RPMI8226 (cell line): Measurements from ENCODE around the gene ALDH1L1.
A peak's percentile ranks its signal among the peaks of the same experiment; 100 is the strongest.

ENCODE experiments used
- DNase-seq: peaks from one replicate; pipeline ENCODE4 v3.0.0-alpha.2; 2015

ALDH1L1 gene

DNA sequence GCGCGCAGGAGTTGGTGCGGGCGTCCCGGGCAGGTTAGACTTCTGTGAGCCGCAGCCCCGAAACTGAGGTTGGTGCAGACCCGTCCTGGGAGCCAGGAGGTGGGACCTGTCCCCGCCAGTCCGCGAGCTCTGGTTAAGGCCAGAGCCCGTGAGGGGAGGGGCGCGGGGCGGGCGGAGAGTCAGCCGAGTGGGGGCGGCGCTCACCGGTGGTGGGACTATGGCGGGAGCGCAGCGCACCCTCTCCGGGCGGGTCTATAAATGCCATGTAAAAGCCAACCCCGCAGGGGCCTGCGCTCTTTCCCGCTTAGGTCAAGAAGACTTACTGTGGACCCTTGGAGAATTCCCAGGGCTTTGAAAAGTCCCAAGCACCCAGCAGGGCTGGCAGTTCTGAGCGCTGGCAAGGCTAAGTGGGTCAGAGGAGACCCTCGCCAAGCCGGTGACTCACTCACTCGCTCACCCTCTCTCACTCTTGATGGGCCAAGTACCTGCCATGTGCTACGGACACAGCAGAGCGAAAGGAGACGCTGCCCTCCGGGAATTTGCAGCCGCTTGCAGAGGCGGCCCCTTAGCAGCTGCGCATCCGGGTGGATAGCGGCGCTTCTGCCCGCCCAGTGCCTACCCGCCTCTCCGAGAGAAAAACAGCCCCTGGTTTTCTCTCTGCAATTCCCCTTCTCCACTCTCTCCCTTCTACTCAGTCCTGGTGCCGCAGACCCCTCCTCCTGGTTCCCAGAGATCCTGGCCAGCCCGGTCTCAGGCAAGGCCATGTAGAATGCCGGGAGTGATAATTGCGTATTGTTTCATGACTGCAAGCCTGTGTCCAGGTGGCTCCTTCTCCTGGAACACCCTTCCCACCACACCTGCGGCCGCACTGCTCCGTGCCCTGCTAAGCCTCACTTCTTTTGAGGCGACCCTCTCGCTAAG lies at the start of gene ALDH1L1:
ALDH1L1 (minus strand) TSS at position 110 of the 921 bp plus-strand sequence. CDS start 19,607 bp downstream, outside the sequence.
- DNase-seq: no peak

- no peak for DNase-seq
Measured at GRCh38 chr3:126226374-126226773, 46.0 kb upstream of the ALDH1L1 start.

DNA sequence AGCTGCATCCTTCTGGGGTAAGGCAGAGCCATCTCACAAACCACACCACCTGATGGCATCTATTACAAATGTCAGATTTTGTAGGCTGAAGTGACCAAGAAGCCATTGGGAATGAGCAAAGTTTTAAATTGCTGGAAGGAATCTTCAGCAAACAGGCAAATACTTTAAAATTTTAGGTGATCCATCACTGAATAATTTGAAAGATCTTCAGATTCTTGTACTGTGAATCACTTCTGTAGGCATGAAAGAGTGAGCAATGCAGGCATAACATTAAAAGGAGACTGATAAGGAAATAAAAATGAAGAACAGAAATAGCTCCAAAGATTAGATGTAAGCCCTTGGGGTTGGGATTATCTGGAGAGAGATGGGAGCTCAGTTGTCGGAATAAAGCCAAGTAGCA lies 36.0 kb upstream of the ALDH1L1 start:
- DNase-seq: no peak

GRCh38 chr3:126213379-126214028 lies 33.1 kb upstream of the ALDH1L1 start:
- no peak for DNase-seq

DNA sequence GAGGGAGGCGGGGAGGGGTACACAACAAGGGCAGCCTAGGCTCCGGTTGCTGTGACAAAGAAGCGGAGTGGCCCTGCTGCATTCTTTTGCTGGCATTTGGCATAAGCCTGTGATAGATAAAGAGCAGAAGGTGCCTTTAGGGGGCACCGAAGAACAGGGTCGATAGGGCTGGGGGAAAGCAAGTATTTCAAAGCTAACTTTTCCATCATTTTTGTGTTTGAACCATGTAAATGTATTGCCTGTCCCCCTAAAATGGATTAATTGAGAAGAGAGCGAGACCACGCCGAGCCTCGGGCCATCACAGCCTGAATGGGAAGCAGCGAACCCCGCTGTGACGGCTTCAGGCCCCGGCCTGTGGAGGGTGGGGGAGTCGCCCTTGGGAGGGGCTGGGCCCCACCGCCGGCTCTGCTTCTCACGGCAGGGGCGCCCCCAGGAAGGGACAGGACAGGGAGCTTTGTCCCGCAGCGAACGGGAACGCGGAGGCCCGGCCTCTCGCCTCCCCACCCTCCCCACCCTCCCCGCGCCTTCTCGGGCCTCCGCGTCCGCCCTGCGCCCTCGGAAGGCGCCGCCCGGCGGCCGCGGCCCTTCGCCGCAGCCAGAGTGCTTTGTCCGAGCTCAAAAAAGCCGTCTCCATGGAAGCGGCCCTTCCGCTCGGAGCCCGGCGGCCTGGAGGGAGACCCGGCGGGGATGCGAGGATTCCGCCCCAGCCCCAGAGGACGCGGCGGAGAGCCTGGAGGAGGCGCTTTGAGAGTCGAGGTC lies 32.4 kb upstream of the ALDH1L1 start:
- DNase-seq: peak; percentile 13

GRCh38 chr3:126212250-126212619 lies 31.8 kb upstream of the ALDH1L1 start:
- DNase-seq: no peak

DNA sequence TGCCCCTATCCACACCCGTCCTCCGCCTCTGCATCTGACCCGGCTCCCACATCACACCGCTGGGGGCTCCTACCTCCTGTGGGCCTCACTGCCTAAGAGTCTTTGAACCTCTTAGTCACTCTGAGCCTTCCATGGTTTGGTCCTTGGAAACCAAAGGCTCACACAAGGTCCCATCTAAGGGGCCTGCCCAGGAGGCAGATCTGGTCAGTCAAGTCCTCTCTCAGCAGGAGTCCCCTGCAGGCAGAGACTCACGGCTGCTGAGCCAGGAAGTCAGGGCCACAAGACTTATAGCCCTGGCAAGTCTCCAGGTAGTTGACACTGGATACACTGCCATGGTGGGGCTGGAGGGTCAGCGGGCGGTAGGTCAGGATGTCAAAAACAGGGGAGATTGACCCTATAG lies 31.2 kb upstream of the ALDH1L1 start:
- no peak for DNase-seq

DNA sequence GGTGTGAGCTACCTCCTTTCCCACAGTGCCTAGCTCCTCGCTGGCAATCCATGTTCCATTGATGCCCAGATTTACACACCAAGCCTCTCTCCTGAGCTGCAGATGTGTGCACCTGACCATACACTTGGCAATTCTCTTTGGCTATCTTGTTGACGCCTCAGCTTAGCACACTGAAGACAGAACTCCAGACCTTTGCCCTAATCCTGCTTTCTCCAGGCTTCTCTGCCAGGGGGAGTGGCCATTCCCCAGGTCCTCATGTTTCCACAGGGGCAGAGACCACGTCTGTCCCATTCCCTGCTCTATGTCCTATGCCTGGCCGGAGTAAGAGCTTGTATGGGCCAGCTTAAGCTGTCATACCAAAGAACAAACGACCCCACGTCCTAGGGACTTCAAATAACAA lies 30.2 kb upstream of the ALDH1L1 start:
- DNase-seq: no peak

DNA sequence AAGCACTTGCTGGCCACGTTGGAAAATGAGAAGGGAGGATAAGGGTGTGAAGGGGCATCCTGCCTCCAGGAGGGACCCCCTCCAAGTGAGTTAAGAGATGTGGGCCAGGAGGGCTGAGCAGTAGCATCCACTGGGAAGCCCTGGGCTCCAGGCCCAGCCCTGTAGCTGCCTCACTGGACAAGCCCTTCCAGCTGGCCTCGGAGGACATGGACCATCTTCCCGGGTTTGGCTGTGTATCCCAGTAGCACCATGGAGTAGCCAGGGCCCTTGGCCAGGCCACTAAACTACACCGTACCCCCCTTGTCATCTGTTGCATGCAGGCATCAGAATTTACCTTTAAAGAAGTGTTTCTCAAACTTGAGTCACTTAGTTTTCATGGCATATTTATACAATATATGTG lies 29.4 kb upstream of the ALDH1L1 start:
- no peak for DNase-seq

DNA sequence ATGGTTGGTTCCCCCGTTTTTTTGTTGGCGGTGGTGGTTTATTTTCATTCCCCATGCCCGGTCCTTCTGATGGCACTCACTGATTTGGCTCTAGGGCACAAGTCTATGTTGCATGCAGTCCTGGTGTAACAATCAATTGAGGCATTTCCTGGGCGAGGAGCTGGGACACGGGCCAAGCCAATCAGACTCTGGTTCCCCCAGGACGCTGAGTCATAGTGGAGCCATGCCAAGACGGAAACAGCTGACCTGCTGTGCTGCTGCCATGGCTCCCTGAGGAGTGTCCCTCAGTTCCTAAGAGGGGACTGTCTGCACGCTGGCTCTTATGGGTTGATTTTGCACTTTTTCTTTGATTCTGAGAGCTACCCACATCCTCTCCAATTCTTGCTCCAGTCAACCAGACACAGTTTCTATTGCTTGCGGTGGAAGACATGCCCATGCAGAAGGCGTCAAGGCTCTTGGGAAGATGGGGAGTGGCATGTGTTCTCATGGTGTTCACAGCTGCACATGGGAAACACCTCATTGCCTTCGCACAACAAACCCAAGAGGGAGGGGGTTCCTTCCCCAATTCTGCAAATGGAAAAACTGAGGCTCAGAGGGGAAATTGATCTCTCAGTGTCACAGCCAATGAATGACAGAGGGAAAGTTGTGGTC lies 28.3 kb upstream of the ALDH1L1 start:
- DNase-seq: peak; percentile 91

GRCh38 chr3:126208182-126208581 lies 27.8 kb upstream of the ALDH1L1 start:
- DNase-seq: no peak

DNA sequence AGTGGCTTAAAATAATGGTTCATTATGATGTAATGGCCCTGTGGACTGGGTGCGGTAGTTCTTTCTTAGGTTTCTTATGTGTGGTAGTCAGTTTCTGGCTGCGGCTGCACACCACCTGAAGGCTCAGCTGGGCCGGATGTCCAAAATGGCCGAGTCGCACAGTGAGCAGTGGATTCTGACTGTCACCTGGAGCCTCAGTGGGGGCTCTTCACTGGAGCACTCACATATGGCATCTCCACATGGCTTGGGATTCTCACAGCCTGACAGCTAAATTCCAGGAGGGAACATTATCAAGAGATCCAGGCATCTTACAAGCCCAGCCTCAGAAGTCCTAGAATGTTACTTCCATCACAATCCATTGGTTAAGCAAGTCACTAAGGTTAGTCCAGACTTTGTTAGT lies 26.8 kb upstream of the ALDH1L1 start:
- no peak for DNase-seq

DNA sequence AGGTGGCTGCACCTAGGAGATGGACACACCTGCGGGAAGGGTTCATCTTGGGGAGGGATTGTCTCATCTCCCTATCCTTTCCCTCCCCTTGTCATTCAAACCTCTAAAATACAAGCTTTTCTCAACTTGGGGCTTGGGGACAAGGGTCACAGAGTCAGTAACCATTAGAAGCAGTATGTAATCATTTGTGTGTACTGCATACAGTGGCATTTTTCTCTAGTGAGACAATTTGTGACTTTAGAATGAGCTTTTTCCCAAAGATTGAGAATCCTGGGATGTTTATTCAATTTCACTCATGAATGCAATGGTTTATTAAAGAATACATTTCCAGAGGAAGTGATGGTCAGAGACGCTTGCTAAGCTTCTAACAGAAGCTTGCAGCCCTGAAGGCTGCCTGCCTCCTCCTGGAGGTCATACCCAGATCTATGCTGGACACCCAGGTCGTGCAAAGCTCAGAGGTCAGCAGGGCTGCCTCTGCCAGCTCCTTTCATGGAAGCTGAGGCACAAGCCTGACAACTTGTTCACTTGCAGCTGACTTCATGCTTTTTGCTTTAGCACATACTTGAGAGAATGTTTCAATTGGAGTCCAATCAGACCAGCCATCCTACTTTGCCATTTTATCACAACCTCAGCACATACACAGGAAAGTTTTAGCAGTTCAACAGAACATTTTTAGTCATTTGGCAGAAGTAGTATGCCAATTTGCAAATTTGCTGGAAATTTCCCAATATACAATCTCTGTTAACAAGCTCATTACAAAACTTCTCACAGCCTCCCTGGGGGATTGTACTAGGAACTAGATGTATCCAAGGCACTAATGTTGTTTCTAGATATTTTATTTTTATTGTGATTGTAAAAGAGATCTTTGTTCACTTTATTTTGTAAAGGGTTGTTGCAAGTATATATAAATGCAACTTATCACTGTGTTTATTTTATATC lies 25.6 kb upstream of the ALDH1L1 start:
- DNase-seq: no peak

DNA sequence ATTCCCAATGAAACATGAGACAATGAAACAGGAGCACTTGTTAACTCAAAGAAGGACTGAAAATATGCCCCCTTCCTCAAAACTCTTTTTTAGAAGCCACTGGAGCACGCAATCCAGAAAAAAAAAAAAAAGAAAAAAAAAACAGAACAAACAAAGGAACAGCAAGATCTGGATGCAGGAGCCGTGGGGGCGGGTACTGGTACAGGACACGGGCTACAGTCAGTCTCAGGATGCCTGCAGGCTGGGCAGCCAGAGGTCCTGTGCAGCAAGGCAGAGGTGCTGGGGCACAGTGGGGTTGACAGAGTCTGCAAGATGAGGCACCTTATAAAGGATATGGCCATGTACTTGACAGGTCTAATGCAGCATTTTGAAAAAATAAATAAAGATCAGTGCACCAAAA lies 22.3 kb upstream of the ALDH1L1 start:
- no peak for DNase-seq

DNA sequence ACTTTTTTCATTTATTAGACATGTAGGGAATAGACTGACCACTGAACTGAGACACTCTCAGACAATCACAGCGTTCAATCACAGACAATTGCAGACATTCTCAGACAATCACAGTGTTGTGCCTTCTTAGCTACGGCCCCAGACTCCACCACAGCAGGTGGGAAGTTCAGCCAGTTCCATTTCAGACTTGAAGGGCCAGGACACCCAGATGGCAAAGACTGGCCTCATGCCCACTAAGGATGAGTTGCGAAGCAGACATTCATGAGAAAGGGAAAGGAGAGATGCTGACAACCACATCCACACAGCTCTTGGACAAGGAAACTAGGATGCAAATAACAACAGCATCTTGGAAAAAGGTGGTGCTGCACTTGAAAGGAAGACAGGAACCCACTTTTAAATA lies 21.9 kb upstream of the ALDH1L1 start:
- no peak for DNase-seq

- DNase-seq: no peak
Measured at GRCh38 chr3:126201168-126201567, 20.8 kb upstream of the ALDH1L1 start.

DNA sequence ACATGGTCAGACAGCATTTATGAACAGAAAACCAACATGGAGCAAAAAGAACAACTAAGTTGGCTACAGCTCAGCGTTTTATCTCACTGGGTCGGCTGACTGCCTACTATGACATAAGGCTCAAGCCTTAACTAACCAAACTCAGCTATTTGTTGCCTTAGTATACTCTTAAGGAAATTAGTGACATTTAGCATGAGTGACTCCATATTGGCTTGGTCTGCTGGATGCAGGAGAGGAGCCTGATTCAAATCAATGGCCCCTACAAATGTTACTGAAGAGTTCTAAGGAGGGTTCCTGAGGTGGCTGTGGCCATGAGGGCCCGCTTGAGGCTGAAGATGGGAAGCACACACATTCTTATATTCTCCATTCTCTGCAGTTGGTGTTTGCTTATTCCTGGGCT lies 20.1 kb upstream of the ALDH1L1 start:
- DNase-seq: no peak

- no peak for DNase-seq
Measured at GRCh38 chr3:126199256-126199655, 18.9 kb upstream of the ALDH1L1 start.

DNA sequence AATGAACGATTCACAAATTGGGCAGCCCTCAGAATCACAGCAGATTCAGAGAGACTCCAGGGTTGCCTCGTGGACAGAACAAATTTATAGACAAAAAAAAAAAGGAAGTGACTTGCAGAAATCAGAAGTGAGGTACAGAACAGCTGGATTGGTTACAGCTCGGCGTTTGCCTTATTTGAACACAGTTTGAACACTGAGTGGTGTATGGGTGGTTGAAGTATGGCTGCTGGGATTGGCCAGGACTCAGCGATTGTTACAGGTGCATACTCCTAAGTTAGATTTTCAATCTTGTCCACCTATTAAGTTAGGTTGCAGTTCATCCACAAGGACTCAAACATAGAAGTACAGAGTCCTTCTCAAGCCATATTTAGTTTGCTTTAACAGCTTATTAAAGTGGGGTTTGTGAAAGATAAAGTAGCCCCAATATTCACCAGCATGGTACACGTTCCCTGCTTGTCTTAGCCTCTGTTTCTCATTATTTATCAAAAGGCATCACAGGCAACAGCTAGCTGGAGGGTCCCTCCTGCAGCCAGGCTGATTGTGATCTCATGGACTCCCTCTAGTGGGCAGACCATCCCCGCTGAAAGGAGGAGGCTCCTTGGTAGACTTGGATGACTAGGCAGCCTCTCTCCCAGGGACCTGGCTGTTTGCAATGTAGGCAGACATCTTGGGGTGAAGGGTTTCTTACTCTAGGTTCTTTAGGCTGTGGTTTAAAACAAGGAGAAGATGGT lies 17.6 kb upstream of the ALDH1L1 start:
- peak; percentile 71 for DNase-seq

DNA sequence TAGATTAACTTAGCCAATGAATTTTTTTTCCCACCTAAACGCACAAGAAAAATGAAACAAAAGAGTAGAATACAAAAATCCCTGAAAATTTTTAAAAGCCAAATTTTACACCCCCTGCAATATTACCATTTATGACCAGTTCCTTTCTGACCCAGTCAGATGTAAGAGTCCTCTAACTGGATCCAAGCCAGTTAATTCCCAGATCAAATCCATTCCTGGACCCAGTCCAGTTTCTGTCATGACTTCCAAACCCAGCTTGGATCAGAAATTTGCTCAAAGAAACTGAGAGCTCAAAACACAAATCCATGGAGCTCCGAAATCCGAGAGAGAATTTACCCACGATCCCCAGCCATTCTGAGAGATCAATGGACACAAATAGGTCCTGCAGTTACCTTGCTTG lies 17.0 kb upstream of the ALDH1L1 start:
- no peak for DNase-seq

DNA sequence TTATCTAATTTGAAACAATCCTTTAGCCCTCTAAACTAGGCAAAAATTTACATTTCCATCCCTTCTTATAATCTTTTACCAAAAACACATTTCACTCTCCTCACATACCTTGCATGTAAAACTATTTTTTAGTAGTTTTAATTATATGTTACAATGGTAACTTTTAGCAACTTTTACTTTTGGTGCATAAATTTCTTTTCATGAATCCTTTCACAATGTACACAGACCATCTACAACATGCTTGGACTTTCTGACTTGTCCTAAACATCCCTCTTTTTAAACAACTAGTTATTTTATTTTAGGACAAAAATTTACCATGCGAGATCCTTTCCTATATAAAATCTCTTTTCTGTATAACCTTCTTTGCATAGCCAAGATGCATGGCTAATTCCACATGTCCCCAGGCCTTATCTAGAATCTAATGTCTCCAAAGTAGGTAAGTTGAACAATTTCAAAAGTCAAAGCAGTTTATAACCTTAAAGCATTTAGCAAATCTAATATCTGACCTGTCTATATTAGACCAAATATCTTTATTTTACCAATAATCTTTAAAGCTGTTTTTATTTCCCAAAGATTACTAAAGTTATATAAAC lies 14.4 kb upstream of the ALDH1L1 start:
- DNase-seq: no peak
